Measurements from ENCODE around the gene LSR.

Gene LSR

GRCh38 chr19:35305181-35305580, 56.4 kb downstream of the LSR start:
- no peak for DNase-seq

GRCh38 chr19:35306473-35307246, 57.9 kb downstream of the LSR start:
- DNase-seq: peak in 1 of 2 experiments; percentile 40

- DNase-seq: no peak
These were observed 59.1 kb downstream of the LSR start for GRCh38 chr19:35307931-35308330.

GRCh38 chr19:35308910-35309309, 60.1 kb downstream of the LSR start:
- no peak for DNase-seq

- no peak for DNase-seq
These were observed 60.9 kb downstream of the LSR start for GRCh38 chr19:35309481-35310279.

GRCh38 chr19:35310331-35310730, 61.5 kb downstream of the LSR start:
- DNase-seq: no peak

DNA sequence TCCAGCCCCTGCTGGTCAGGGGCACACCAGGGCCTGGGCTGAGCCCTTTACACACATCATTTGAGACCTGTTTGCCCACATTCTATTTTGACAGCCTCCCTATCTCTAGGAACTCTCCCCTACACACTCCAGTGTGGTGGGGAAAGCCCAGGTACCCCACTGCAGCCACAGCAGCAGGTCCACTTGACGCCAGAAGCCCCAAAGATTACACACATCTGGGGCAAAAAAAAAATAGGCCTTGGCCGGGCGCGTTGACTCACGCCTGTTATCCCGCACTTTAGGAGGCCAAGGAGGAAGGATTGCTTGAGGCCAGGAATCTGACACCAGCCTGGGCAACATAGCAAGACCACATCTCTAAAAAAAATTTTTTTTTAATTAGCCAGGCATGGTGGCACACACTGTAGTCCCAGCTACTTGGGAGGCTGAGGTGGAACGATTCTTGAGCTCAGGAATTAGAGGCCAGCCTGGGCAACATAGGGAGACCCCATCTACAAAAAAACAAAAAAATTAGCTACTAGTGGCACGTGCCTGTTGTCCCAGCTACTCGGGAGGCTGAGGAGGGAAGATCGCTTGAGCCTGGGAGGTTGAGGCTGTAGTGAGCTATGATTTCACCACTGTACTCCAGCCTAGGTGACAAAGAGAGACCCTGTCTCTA, 62.1 kb downstream of the LSR start:
- DNase-seq: no peak

- DNase-seq: no peak
These were observed 63.3 kb downstream of the LSR start for GRCh38 chr19:35311901-35312665.

- DNase-seq: no peak
These were observed 64.8 kb downstream of the LSR start for GRCh38 chr19:35313587-35313986.

GRCh38 chr19:35314031-35314430, 65.2 kb downstream of the LSR start:
- DNase-seq: no peak

GRCh38 chr19:35314858-35315470, 66.2 kb downstream of the LSR start:
- DNase-seq: no peak

- DNase-seq: no peak
These were observed 67.1 kb downstream of the LSR start for GRCh38 chr19:35315883-35316282.

GRCh38 chr19:35316560-35316959, 67.8 kb downstream of the LSR start:
- no peak for DNase-seq
